CD4-positive, alpha-beta T cell treated with Interleukin-4 for 4 hours (primary cell): ENCODE results near the gene LRMDA.

Experiments
- DNase-seq: peaks from one replicate; pipeline ENCODE4 v3.0.0-alpha.2; 2020

Gene LRMDA

GRCh38 chr10:75477680-75478079, 46.3 kb downstream of the LRMDA start:
- DNase-seq = no peak

- DNase-seq = no peak
These were observed 49.0 kb downstream of the LRMDA start for GRCh38 chr10:75480374-75480773.

- no peak for DNase-seq
These were observed 51.8 kb downstream of the LRMDA start for GRCh38 chr10:75483188-75483587.

- DNase-seq = no peak
These were observed 53.3 kb downstream of the LRMDA start for GRCh38 chr10:75484717-75485116.

- no peak for DNase-seq
These were observed 55.2 kb downstream of the LRMDA start for GRCh38 chr10:75486591-75486990.

GRCh38 chr10:75487087-75487754, 55.8 kb downstream of the LRMDA start:
- DNase-seq = no peak

- DNase-seq = no peak
These were observed 56.3 kb downstream of the LRMDA start for GRCh38 chr10:75487755-75488125.

GRCh38 chr10:75492173-75492925, 60.9 kb downstream of the LRMDA start:
- no peak for DNase-seq

- DNase-seq = no peak
These were observed 62.0 kb downstream of the LRMDA start for GRCh38 chr10:75493464-75493863.

- no peak for DNase-seq
These were observed 64.2 kb downstream of the LRMDA start for GRCh38 chr10:75495434-75496190.

GRCh38 chr10:75496191-75496567, 64.8 kb downstream of the LRMDA start:
- no peak for DNase-seq

GRCh38 chr10:75497997-75498883, 66.8 kb downstream of the LRMDA start:
- DNase-seq = no peak

GRCh38 chr10:75498884-75499350, 67.5 kb downstream of the LRMDA start:
- no peak for DNase-seq

GRCh38 chr10:75499556-75500160, 68.2 kb downstream of the LRMDA start:
- no peak for DNase-seq

GRCh38 chr10:75502389-75502788, 71.0 kb downstream of the LRMDA start:
- DNase-seq = no peak

- DNase-seq = no peak
These were observed 71.4 kb downstream of the LRMDA start for GRCh38 chr10:75502838-75503237.

- DNase-seq = no peak
These were observed 73.9 kb downstream of the LRMDA start for GRCh38 chr10:75505293-75505692.

GRCh38 chr10:75505840-75506506, 74.5 kb downstream of the LRMDA start:
- no peak for DNase-seq

- no peak for DNase-seq
These were observed 75.5 kb downstream of the LRMDA start for GRCh38 chr10:75506930-75507329.

- no peak for DNase-seq
These were observed 76.0 kb downstream of the LRMDA start for GRCh38 chr10:75507469-75507868.

- DNase-seq = no peak
These were observed 76.9 kb downstream of the LRMDA start for GRCh38 chr10:75508239-75508813.
